Erythroblast (primary cell): ENCODE results near the gene NOS1AP.

Experiments used
- DNase-seq, 2 experiments: peaks; one replicate each; lab custom pipeline; 2025; lab: John Stamatoyannopoulos, UW
- GATA1 ChIP-seq: IDR thresholded peaks from 2 replicates; pipeline ENCODE4 v1.6.1; 2011; ENCODE audit warnings: low read depth, mild to moderate bottlenecking, control low read depth, low read length, moderate library complexity
- POLR2A ChIP-seq: IDR thresholded peaks from 2 replicates; pipeline ENCODE4 v1.6.1; 2011; ENCODE audit warnings: mild to moderate bottlenecking, low read length

NOS1AP gene

GRCh38 chr1:162142968-162143367 lies 73.5 kb downstream of the NOS1AP start:
- no peak for DNase-seq
- TF ChIP-seq GATA1 (no peak), POLR2A (no peak)

GRCh38 chr1:162144268-162144667 lies 74.8 kb downstream of the NOS1AP start:
- DNase-seq: no peak
- no peak for TF ChIP-seq POLR2A
- TF ChIP-seq GATA1: no peak

- no peak for DNase-seq
- TF ChIP-seq GATA1 (no peak), POLR2A (no peak)
These were observed 75.4 kb downstream of the NOS1AP start for GRCh38 chr1:162144853-162145252.

DNA sequence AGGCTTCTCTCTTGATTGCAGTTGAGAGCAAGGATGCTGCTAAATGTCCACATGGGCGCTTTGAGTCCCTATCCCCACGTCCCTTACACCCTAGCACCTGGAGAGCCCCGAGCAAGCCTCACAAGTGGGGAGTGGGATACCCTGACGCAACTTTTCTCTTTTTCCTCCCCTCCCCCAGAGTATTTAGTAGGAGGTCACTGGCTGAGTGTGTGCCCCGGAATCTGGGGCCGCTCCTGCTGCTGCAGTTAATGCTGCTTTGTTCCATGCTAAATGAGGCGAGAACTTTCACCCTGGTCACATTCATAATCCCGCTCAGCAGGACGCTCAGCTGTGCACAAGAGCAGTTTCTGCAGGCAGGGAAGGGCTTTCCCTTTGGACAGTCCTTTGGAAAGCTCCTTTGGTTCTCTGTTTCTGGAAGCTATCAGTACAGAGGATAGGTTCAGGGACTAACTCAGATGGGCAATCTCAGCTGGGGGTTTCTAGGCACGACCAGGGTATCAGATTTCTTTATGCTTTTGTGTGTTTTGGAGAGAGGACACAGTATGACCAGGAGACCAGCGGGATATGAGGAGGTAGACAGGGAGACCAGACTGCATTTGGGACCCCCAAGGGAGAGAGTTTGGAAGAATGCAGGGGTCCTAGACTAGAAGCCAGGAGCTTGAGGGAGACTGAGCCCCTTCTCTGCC lies 75.9 kb downstream of the NOS1AP start:
- TF ChIP-seq POLR2A (no peak), GATA1 (no peak)

DNA sequence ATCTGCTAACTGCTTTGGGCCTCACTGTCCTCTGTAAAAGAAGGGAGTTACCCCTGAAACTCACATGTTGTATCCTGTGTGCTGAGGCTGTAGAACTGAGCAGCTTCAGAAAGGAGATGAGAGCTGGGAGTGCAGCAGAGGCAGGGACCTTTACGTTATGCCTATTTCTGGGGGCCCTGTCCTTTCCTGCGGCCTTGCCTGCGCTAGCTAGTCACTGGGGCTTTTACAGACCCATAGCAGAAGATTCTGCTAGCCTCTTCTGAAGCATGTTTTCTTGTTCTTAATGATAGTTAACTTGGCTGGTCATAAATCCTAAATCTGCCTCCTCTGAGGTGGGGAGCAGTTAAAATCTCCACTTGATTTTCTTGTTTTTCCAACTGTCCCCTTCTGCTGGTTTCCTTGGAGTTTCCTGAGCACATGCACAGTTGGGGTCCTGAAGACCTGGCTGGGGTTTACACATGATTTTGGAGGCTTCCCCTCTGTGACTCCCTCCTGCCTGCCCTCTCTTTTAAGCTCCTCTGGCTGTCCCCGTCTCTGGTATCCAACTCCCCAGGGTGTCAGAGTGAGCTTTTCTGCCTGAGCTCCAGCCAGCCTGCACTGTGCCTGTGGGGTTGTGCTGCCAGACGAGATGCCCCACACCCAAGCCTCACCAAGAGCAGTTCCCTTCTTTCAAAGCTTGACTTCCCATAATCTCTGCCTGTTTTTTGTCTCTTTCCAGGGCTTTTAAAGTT lies 76.6 kb downstream of the NOS1AP start:
- DNase-seq: no peak
- TF ChIP-seq GATA1 (no peak), POLR2A (no peak)

More for the DNA sequence above, 75.9 kb downstream of the NOS1AP start:
- DNase-seq: no peak

GRCh38 chr1:162147760-162148159 lies 78.3 kb downstream of the NOS1AP start:
- no peak for DNase-seq
- TF ChIP-seq GATA1 (no peak), POLR2A (no peak)

- DNase-seq: no peak
- TF ChIP-seq GATA1 (no peak), POLR2A (no peak)
These were observed 80.6 kb downstream of the NOS1AP start for GRCh38 chr1:162150112-162150511.

DNA sequence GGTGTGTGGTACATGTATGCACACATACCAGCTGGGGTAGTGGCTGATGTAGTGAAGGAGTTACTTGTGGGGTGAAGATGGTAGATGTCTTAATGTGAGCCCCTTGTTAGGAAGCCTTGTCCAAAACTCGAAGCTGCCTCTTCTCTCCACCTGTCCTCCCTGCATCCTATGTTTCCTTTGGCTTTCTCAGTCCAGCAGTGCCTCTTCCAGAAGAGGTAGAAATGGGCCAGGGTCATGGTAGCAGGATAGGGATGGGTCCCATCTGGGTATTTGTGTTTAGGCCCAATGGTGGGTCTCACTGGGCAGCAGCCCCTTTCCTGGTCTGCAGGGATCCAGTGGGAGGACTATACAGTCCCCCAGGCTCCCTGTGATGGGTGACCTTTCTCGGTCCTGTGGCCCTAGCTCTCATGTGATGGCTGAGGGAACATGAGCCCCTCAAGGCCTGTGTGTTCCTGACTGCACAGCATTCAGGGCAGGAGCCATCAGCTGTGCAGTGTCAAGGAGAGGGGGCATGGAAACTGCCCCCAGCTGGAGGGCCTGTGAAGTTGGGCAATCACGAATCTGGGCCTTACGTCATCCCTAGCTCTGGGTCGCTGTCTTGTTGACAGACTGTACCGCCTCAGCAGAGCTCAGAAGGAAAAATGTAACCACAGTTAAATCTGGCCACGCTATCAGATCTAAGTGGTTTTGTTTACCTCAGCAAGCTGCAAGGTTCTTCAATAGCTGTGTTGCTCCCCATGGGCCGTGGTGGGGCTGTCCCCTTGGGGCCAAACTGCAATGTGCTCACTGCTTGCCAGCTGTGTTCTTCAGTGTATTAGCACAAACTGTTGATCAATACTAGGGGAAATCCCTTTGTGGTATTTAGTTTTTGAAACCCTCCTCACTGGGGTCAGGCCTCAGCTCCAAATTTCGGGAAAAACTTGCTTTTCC lies 82.7 kb downstream of the NOS1AP start:
- no peak for DNase-seq
- no peak for TF ChIP-seq GATA1
- TF ChIP-seq POLR2A: no peak

DNA sequence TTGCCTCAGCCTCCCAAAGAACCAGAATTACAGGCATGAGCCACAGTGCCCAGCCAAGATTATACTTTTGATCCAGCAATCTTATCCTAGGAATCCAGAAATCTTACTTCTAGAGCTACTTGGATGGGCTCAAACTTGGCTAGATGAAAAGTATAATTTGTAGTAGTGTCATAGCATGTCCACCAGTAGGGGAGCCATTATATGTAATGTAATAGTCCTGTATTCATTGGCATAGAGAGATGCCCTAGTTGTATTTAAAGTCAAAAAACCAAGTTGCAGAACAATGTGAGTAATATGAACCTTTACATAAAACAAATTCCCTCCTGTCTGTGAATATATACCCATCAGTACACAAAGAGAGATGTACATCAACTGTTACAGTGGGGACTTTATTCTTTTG lies 83.9 kb downstream of the NOS1AP start:
- DNase-seq: no peak
- TF ChIP-seq GATA1: no peak
- no peak for TF ChIP-seq POLR2A

DNA sequence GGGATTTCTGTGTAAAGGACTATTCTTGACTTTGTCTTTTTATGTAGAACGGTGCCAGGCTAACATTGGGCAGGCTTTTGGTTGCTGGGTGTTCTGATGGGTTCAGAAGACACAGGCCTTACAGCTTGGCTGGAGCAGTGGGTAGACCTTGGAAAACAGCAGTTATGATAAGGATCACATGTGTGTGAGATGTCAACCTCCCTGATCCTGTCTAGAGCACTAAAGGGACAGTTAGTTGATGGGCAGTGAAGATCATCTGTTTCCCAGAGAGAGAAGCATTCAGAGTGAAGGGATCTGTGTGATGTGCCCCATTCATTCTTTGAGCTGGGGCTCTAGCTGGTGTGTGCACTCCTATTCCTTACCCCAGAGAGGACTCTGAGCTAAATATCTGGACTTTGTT lies 88.0 kb downstream of the NOS1AP start:
- DNase-seq: no peak
- TF ChIP-seq POLR2A (no peak), GATA1 (no peak)

- TF ChIP-seq GATA1 (no peak), POLR2A (no peak)
- no peak for DNase-seq
These were observed 89.3 kb downstream of the NOS1AP start for GRCh38 chr1:162158624-162159271.

GRCh38 chr1:162159515-162159914 lies 90.0 kb downstream of the NOS1AP start:
- TF ChIP-seq GATA1: no peak
- TF ChIP-seq POLR2A: no peak
- no peak for DNase-seq

DNA sequence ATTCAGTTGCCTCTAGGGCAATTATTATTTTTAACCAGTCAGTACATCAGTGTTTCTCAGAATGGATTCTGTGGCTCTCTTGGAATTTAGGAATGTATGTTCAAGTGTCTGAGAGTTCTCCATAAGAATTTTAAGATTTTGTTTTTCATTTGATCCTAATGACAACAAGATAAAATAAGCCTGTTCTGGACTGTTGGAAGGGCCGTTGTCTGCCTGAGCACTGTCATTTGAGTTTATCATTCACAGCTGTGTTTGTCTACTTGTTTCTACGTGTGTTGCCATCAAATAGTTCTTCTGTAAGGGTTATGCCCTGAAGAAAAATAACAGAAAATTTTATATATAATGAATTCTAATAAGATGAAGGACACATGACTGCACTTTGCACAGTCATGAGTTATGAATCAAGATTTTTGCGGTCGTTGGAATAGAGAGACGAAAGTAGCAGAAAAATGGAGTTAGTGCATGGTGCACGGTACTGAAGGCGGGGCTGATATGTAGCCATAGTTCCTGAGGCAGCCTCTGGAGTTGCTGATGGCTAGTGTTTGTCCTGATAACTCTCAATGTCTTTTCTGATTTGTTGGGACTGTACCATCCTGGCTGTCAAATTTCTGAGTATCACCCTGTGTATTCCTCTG lies 92.5 kb downstream of the NOS1AP start:
- no peak for DNase-seq
- TF ChIP-seq POLR2A (no peak), GATA1 (no peak)
